ENCODE results near the gene PDRG1.
"Not testable (repeated sequence)": the region's sequence is repeated elsewhere in the genome, so short reads cannot be mapped to it uniquely, and the experiment has no call there.

Gene PDRG1

GRCh38 chr20:31926493-31926892 lies 25.4 kb downstream of the PDRG1 start:
- no peak for DNase-seq (ENCODE audit: low read depth)

GRCh38 chr20:31925631-31926030 lies 26.2 kb downstream of the PDRG1 start:
- DNase-seq (ENCODE audit: low read depth), result no peak

GRCh38 chr20:31924561-31924960 lies 27.3 kb downstream of the PDRG1 start:
- DNase-seq (ENCODE audit: low read depth), result no peak

GRCh38 chr20:31923388-31924331 lies 28.2 kb downstream of the PDRG1 start:
- no peak for DNase-seq (ENCODE audit: low read depth)

GRCh38 chr20:31922588-31922987 lies 29.3 kb downstream of the PDRG1 start:
- no peak for DNase-seq (ENCODE audit: low read depth)

- no peak for DNase-seq (ENCODE audit: low read depth)
Measured at GRCh38 chr20:31922181-31922580, 29.7 kb downstream of the PDRG1 start.

GRCh38 chr20:31921480-31921879 lies 30.4 kb downstream of the PDRG1 start:
- not testable (repeated sequence) for DNase-seq (ENCODE audit: low read depth)

GRCh38 chr20:31920275-31920855 lies 31.5 kb downstream of the PDRG1 start:
- DNase-seq (ENCODE audit: low read depth), result no peak

GRCh38 chr20:31919410-31920155 lies 32.3 kb downstream of the PDRG1 start:
- DNase-seq (ENCODE audit: low read depth), result no peak

GRCh38 chr20:31918466-31919105 lies 33.3 kb downstream of the PDRG1 start:
- DNase-seq (ENCODE audit: low read depth), result no peak

GRCh38 chr20:31917962-31918412 lies 33.9 kb downstream of the PDRG1 start:
- not testable (repeated sequence) for DNase-seq (ENCODE audit: low read depth)

- DNase-seq (ENCODE audit: low read depth), result no peak
Measured at GRCh38 chr20:31916708-31917107, 35.1 kb downstream of the PDRG1 start.

GRCh38 chr20:31915491-31916280 lies 36.2 kb downstream of the PDRG1 start:
- no peak for DNase-seq (ENCODE audit: low read depth)

- DNase-seq (ENCODE audit: low read depth), result no peak
Measured at GRCh38 chr20:31914170-31914569, 37.7 kb downstream of the PDRG1 start.

GRCh38 chr20:31913431-31914157 lies 38.3 kb downstream of the PDRG1 start:
- no peak for DNase-seq (ENCODE audit: low read depth)

GRCh38 chr20:31910071-31910803 lies 41.6 kb downstream of the PDRG1 start:
- DNase-seq (ENCODE audit: low read depth), result no peak

GRCh38 chr20:31909253-31910070 lies 42.4 kb downstream of the PDRG1 start:
- DNase-seq (ENCODE audit: low read depth), result no peak

- DNase-seq (ENCODE audit: low read depth), result no peak
Measured at GRCh38 chr20:31908424-31908823, 43.4 kb downstream of the PDRG1 start.

- DNase-seq (ENCODE audit: low read depth), result no peak
Measured at GRCh38 chr20:31908016-31908415, 43.8 kb downstream of the PDRG1 start.
